ENCODE measurements around the gene DCK. TPM values are rescaled to one million over a fixed set of nuclear protein-coding genes. Genes with fewer than 3 reads are reported as not detected.

DCK gene
- total RNA-seq, 2 experiments from 2014 or later: 84.1 to 93.1 TPM

DNA sequence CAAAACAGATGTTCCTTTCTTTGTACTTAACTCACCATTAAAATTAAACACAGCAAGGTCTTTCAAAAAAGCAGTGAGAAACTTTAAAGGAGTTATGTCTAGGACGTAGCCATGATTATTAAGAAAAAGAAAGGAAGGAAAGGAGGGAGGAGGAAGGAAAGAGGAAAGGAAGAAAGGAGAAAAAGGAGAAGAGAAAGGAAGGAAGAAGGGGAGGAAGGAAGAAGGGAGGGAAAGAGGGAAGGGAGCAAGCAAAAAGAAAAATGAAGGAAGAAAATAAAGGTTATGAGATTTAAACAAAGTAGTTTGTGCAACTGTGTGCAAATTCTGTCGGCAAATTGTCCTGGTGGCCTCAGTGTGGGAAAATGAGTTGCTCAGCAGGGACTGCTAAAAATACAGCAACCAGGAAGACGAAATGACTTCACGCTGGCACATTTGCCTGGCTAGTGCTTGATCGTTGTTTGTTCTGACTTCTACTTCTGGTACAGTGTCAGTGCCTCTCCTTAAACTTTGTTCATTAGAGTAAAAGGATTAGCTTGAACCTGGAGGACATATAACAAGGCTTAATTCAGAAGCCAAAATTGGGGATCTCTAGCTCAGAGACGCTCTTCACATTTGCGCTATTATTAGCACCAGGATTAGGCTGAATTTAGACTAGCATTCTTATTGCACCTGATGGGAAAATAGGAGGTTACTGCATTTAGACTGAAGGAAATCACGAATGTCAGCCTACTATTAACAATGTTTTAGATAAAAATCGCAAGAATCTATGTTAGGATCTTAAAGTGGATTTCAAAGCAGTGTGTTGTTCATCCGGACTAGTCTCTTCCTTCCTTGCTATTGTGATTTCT is 81.2 kb downstream of the DCK start:
- ChIA-PET CTCF (no interaction called here), POLR2A (no interaction called here)
- Mint-ChIP-seq H3K9me3 (no peaks in the 10 kb centered on the region), H3K4me1 (no peaks in the 10 kb centered on the region), H3K27me3 (peaks cover 22% of the 10 kb centered on the region), H3K27ac (no peak overlapping the region), H3K4me3 (no peak overlapping the region), H3K36me3 (ENCODE audit: low read depth) (no peaks in the 10 kb centered on the region)
- DNase-seq: no peak

Other genes starting within 250 kb of the DCK start
- gene GRSF1, start 153.8 kb upstream of the DCK start, total RNA-seq: 10 to 100 TPM; 65.2 to 76.8 TPM
- gene MOB1B, start 91.3 kb upstream of the DCK start, total RNA-seq: 10 to 100 TPM; 14.5 to 18.1 TPM